ENCODE measurements around the gene MYO1B.

DNA sequence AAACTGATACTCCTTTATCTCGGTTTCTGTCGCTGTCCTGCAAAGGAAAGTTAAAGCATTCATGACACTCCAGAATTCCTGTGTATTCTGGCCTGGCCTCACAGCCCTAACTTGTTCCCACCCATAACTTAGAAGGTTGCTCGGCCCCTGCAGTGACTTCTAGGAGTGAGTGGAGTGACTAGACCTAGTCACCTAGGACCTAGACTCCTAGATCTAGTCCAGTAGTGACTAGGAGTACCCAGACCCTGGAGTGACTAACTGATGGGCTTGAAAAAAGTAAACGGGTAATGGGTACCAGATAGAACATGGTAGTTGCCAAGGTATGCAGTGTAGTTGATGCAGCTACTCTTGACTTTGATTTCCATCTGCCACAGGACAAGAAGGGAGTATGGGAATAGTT is 181.8 kb downstream of the MYO1B start:
- TF ChIP-seq, protein P1, sequence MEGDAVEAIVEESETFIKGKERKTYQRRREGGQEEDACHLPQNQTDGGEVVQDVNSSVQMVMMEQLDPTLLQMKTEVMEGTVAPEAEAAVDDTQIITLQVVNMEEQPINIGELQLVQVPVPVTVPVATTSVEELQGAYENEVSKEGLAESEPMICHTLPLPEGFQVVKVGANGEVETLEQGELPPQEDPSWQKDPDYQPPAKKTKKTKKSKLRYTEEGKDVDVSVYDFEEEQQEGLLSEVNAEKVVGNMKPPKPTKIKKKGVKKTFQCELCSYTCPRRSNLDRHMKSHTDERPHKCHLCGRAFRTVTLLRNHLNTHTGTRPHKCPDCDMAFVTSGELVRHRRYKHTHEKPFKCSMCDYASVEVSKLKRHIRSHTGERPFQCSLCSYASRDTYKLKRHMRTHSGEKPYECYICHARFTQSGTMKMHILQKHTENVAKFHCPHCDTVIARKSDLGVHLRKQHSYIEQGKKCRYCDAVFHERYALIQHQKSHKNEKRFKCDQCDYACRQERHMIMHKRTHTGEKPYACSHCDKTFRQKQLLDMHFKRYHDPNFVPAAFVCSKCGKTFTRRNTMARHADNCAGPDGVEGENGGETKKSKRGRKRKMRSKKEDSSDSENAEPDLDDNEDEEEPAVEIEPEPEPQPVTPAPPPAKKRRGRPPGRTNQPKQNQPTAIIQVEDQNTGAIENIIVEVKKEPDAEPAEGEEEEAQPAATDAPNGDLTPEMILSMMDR (IDR thresholded peaks at IDR 0.05; ENCODE audit: low read depth, low read length), result no peak
- TF ChIP-seq EZH2phosphoT487 (IDR thresholded peaks at IDR 0.05; ENCODE audit: low read depth), result no peak

All from OCI-LY3 (cell line).